Right lobe of liver (tissue), 6 donors: Measurements from ENCODE around the gene NME4. TPM values are rescaled to one million over a fixed set of nuclear protein-coding genes. Genes with fewer than 3 reads are reported as not detected.

ENCODE experiments used
- ATAC-seq, 4 donors: fragments of 200-7000 bp; cut with Tn5 transposase; one replicate each; pipeline ENCODE4 v1.9.1; 2020; ENCODE audit warnings: mild to moderate bottlenecking in 4 of 4, moderate library complexity in 4 of 4
- DNase-seq, 3 donors: peaks; one replicate each; pipeline ENCODE4 v3.0.0-alpha.2; 2020
- H3K27ac ChIP-seq, 3 donors: fragments of 200-600 bp; one replicate each; pipeline ENCODE4 v1.8.0; 2022
- H3K27me3 ChIP-seq, 2 donors: fragments of 200-600 bp; one replicate each; pipeline ENCODE4 v1.8.0; 2022
- H3K36me3 ChIP-seq, 4 donors: fragments of 200-600 bp; sonication (generic) in 1 of 4; one replicate each; pipeline versions ENCODE4 v1.5.1 to v1.8.0; 2017 to 2022; ENCODE audit warnings: control low read depth in 1 of 4
- H3K4me1 ChIP-seq, 4 donors: fragments of 200-600 bp; sonication (generic) in 1 of 4; one replicate each; pipeline versions ENCODE4 v1.5.1 to v1.8.0; 2017 to 2022; ENCODE audit warnings: control low read depth in 1 of 4
- H3K4me3 ChIP-seq, 3 donors: fragments of 200-600 bp; one replicate each; pipeline ENCODE4 v1.8.0; 2022
- H3K9me3 ChIP-seq, 4 donors: fragments of 200-600 bp; sonication (generic) in 1 of 4; one replicate each; pipeline versions ENCODE4 v1.5.1 to v1.8.0; 2017 to 2022; ENCODE audit warnings: control low read depth in 1 of 4
- CTCF ChIP-seq, 4 donors: fragments of 200-600 bp in 3 of 4; fragments of 450-650 bp in 1 of 4; IDR thresholded peaks; one replicate each; pipeline versions ENCODE4 v1.5.1 to v1.8.0; 2016 to 2022; ENCODE audit warnings: antibody characterized with exemption in 4 of 4, mild to moderate bottlenecking in 2 of 4
- POLR2A ChIP-seq: fragments of 450-650 bp; IDR thresholded peaks from one replicate; pipeline ENCODE4 v1.6.1; 2017; ENCODE audit warnings: antibody characterized with exemption, mild to moderate bottlenecking
- WGBS: methylation state at CpG from one replicate; pipeline ENCODE4 v1.1.6; 2018; ENCODE audit warnings: low coverage, low lambda C conversion rate; ENCODE audit not compliant: insufficient coverage; ENCODE audit errors: missing lambda C conversion rate; 5-methylcytosine and 5-hydroxymethylcytosine counted together
- intact Hi-C, 2 donors: fragments of 100-400 bp; cut with DNase I; formaldehyde crosslinking; loops; one replicate each; pipeline versions ENCODE4 v1.11.2 to v1.14.1; 2022
- total RNA-seq, 6 experiments: library from RNA; depleted of rRNA in 2 of 6; stranded (reverse); fragments of >200 nt in 2 of 6; fragmentation: NEBNext Ultra II Directional in 3 of 6; extraction: Animal tissue kit (Norgen Biotek cat#: 25700) in 3 of 6; gene quantifications; one replicate each; pipeline versions ENCODE4 v1.1.0 to v1.2.4, GENCODE V29; 2016 to 2023
- donor health status: DM: no; HTN: yes; CAD: no.
- donor health status: DM: no; HTN: no; CAD: no.
- donor health status: DM: no; HTN: no; CAD: no.
- donor health status: DM: no; HTN: yes; CAD: no.
- donor health status: DM: no; HTN: yes; CAD: no.

Gene NME4
- total RNA-seq, 6 experiments from 2014 or later = 50.3 to 83.6 (median 61.0) TPM

- Histone ChIP-seq H3K27me3 (no peaks in the 10 kb centered on the region), H3K4me1 (peaks cover 0 to 11% (median 2%) of the 10 kb centered on the region in 4 donors), H3K4me3 (no peak overlapping the region), H3K9me3 (no peaks in the 10 kb centered on the region), H3K36me3 (peaks cover 0 to 5% (median 0%) of the 10 kb centered on the region in 4 donors), H3K27ac (no peak overlapping the region)
- no CpG with 5 or more reads among the region's 10 CpGs for WGBS
- intact Hi-C loops = no loop called here
- TF ChIP-seq POLR2A = no peak
- no peak for TF ChIP-seq CTCF (IDR thresholded peaks at IDR 0.05)
- DNase-seq = peak in 1 of 3 donors; percentile 51
- ATAC-seq = no peak
Observed at GRCh38 chr16:354971-355461, 42.0 kb upstream of the NME4 start.

- no peak for ATAC-seq
- Histone ChIP-seq H3K4me3 (no peak overlapping the region), H3K4me1 (peaks cover 0 to 4% (median 2%) of the 10 kb centered on the region in 4 donors), H3K27ac (no peak overlapping the region), H3K27me3 (no peaks in the 10 kb centered on the region), H3K36me3 (no peaks in the 10 kb centered on the region), H3K9me3 (no peaks in the 10 kb centered on the region)
- intact Hi-C loops = no loop called here
- WGBS = no CpG with 5 or more reads among the region's 12 CpGs
- no peak for DNase-seq
- TF ChIP-seq CTCF (IDR thresholded peaks at IDR 0.05) (no peak), POLR2A (no peak)
Observed at GRCh38 chr16:356741-357140, 40.3 kb upstream of the NME4 start.

GRCh38 chr16:359067-359763 lies 37.8 kb upstream of the NME4 start:
- no peaks in the 10 kb centered on the region for H3K4me1 ChIP-seq
- intact Hi-C loops = no loop called here
- H3K9me3 ChIP-seq = no peaks in the 10 kb centered on the region
- no peak overlapping the region for H3K4me3 ChIP-seq
- no peaks in the 10 kb centered on the region for H3K27me3 ChIP-seq
- TF ChIP-seq CTCF (IDR thresholded peaks at IDR 0.05) = no peak
- no peak for TF ChIP-seq POLR2A
- peak in 2 of 4 donors; percentile 21 to 24 for ATAC-seq
- DNase-seq = peak in 1 of 3 donors; percentile 47
- WGBS = 20% methylated on average over 2 of the region's 19 CpGs
- H3K27ac ChIP-seq = no peak overlapping the region
- no peaks in the 10 kb centered on the region for H3K36me3 ChIP-seq

GRCh38 chr16:359871-360697 lies 36.9 kb upstream of the NME4 start:
- no peak for ATAC-seq
- no peaks in the 10 kb centered on the region for H3K4me1 ChIP-seq
- H3K27ac ChIP-seq = no peak overlapping the region
- intact Hi-C loops = loop anchor here in 1 of 2 donors (10.0 kb wide), 1 partner anchor 125 kb away; the partner anchor contains the start of gene FAM234A
- H3K27me3 ChIP-seq = no peaks in the 10 kb centered on the region
- H3K9me3 ChIP-seq = no peaks in the 10 kb centered on the region
- TF ChIP-seq POLR2A (no peak), CTCF (IDR thresholded peaks at IDR 0.05) (no peak)
- no peak overlapping the region for H3K4me3 ChIP-seq
- no peaks in the 10 kb centered on the region for H3K36me3 ChIP-seq
- 80% methylated on average over 15 of the region's 47 CpGs for WGBS
- peak in 1 of 3 donors; percentile 42 for DNase-seq
